ENCODE results near the gene OR2T29. TPM values are rescaled to one million over a fixed set of nuclear protein-coding genes. Genes with fewer than 3 reads are reported as not detected.

OR2T29 gene
- total and polyA plus RNA-seq, 2 donors from 2014 or later = not detected

- TF ChIP-seq CTCF (IDR thresholded peaks at IDR 0.05; ENCODE audit: borderline replicate concordance, extremely low read depth, insufficient read depth) = no peak
- Histone ChIP-seq H3K27me3 (ENCODE audit: control insufficient read depth, insufficient read depth, low read length) (no peaks in the 10 kb centered on the region), H3K9ac (ENCODE audit: low read length in 3 of 3) (no peak overlapping the region), H3K4me1 (ENCODE audit: control insufficient read depth in 2 of 3, insufficient read depth in 2 of 3, low read depth in 1 of 3, low read length in 3 of 3) (no peaks in the 10 kb centered on the region), H3K4me3 (ENCODE audit: low read length in 3 of 3) (no peak overlapping the region), H3K27ac (ENCODE audit: low read depth in 2 of 2, low read length in 2 of 2) (no peak overlapping the region), H3K9me3 (ENCODE audit: control insufficient read depth in 2 of 3, insufficient read depth in 1 of 3, low read length in 3 of 3) (no peaks in the 10 kb centered on the region), H3K36me3 (ENCODE audit: control insufficient read depth in 2 of 3, insufficient read depth in 3 of 3, low read length in 3 of 3) (no peaks in the 10 kb centered on the region)
- intact Hi-C loops (cut with DNase I) = no loop called here
- DNase-seq (no peak), FAIRE-seq (no peak)
These were observed 30.1 kb upstream of the OR2T29 start for GRCh38 chr1:248592655-248593054.

- no peak for TF ChIP-seq CTCF (IDR thresholded peaks at IDR 0.05; ENCODE audit: borderline replicate concordance, extremely low read depth, insufficient read depth)
- no peak overlapping the region for H3K27ac ChIP-seq (ENCODE audit: low read depth in 2 of 2, low read length in 2 of 2)
- no peaks in the 10 kb centered on the region for H3K9me3 ChIP-seq (ENCODE audit: control insufficient read depth in 2 of 3, insufficient read depth in 1 of 3, low read length in 3 of 3)
- intact Hi-C loops (cut with DNase I) = no loop called here
- no peaks in the 10 kb centered on the region for H3K27me3 ChIP-seq (ENCODE audit: control insufficient read depth, insufficient read depth, low read length)
- no peak for DNase-seq
- no peak overlapping the region for H3K9ac ChIP-seq (ENCODE audit: low read length in 3 of 3)
- H3K36me3 ChIP-seq (ENCODE audit: control insufficient read depth in 2 of 3, insufficient read depth in 3 of 3, low read length in 3 of 3) = no peaks in the 10 kb centered on the region
- no peak overlapping the region for H3K4me3 ChIP-seq (ENCODE audit: low read length in 3 of 3)
- FAIRE-seq = no peak
- H3K4me1 ChIP-seq (ENCODE audit: control insufficient read depth in 2 of 3, insufficient read depth in 2 of 3, low read depth in 1 of 3, low read length in 3 of 3) = no peaks in the 10 kb centered on the region
These were observed 27.5 kb upstream of the OR2T29 start for GRCh38 chr1:248590055-248590454.

GRCh38 chr1:248589334-248589733, 26.8 kb upstream of the OR2T29 start:
- no peaks in the 10 kb centered on the region for H3K9me3 ChIP-seq (ENCODE audit: control insufficient read depth in 2 of 3, insufficient read depth in 1 of 3, low read length in 3 of 3)
- no peaks in the 10 kb centered on the region for H3K36me3 ChIP-seq (ENCODE audit: control insufficient read depth in 2 of 3, insufficient read depth in 3 of 3, low read length in 3 of 3)
- intact Hi-C loops (cut with DNase I) = no loop called here
- H3K27ac ChIP-seq (ENCODE audit: low read depth in 2 of 2, low read length in 2 of 2) = no peak overlapping the region
- no peak for FAIRE-seq
- no peaks in the 10 kb centered on the region for H3K4me1 ChIP-seq (ENCODE audit: control insufficient read depth in 2 of 3, insufficient read depth in 2 of 3, low read depth in 1 of 3, low read length in 3 of 3)
- H3K9ac ChIP-seq (ENCODE audit: low read length in 3 of 3) = no peak overlapping the region
- H3K4me3 ChIP-seq (ENCODE audit: low read length in 3 of 3) = no peak overlapping the region
- TF ChIP-seq CTCF (IDR thresholded peaks at IDR 0.05; ENCODE audit: borderline replicate concordance, extremely low read depth, insufficient read depth) = no peak
- no peak for DNase-seq
- no peaks in the 10 kb centered on the region for H3K27me3 ChIP-seq (ENCODE audit: control insufficient read depth, insufficient read depth, low read length)

GRCh38 chr1:248585266-248585665, 22.7 kb upstream of the OR2T29 start:
- no peaks in the 10 kb centered on the region for H3K27me3 ChIP-seq (ENCODE audit: control insufficient read depth, insufficient read depth, low read length)
- H3K36me3 ChIP-seq (ENCODE audit: control insufficient read depth in 2 of 3, insufficient read depth in 3 of 3, low read length in 3 of 3) = no peaks in the 10 kb centered on the region
- H3K27ac ChIP-seq (ENCODE audit: low read depth in 2 of 2, low read length in 2 of 2) = no peak overlapping the region
- no peak overlapping the region for H3K4me3 ChIP-seq (ENCODE audit: low read length in 3 of 3)
- no peak for FAIRE-seq
- no peak overlapping the region for H3K9ac ChIP-seq (ENCODE audit: low read length in 3 of 3)
- intact Hi-C loops (cut with DNase I) = no loop called here
- H3K4me1 ChIP-seq (ENCODE audit: control insufficient read depth in 2 of 3, insufficient read depth in 2 of 3, low read depth in 1 of 3, low read length in 3 of 3) = no peaks in the 10 kb centered on the region
- TF ChIP-seq CTCF (IDR thresholded peaks at IDR 0.05; ENCODE audit: borderline replicate concordance, extremely low read depth, insufficient read depth) = no peak
- no peaks in the 10 kb centered on the region for H3K9me3 ChIP-seq (ENCODE audit: control insufficient read depth in 2 of 3, insufficient read depth in 1 of 3, low read length in 3 of 3)
- DNase-seq = no peak

Measured in kidney (tissue), 14 donors.